DMS114 treated with DMSO at 0.1 percent for 48 hours (cell line): Measurements from ENCODE around the gene CASQ1.
A peak's percentile ranks its signal among the peaks of the same experiment; 100 is the strongest.

Experiments used
- DNase-seq: peaks from one replicate; lab custom pipeline; 2025; ENCODE audit not compliant: unreplicated experiment; lab: John Stamatoyannopoulos, UW

The CASQ1 gene

GRCh38 chr1:160189649-160190625 is at the start of gene CASQ1:
Gene CASQ1 (plus strand): TSS chr1:160190575. CDS start chr1:160190752, 177 bp downstream.
- no peak for DNase-seq

GRCh38 chr1:160143695-160144094 is 46.7 kb upstream of the CASQ1 start:
- no peak for DNase-seq

- no peak for DNase-seq
Measured at GRCh38 chr1:160144921-160145320, 45.5 kb upstream of the CASQ1 start.

- DNase-seq = no peak
Measured at GRCh38 chr1:160146107-160146506, 44.3 kb upstream of the CASQ1 start.

GRCh38 chr1:160148121-160148520 is 42.3 kb upstream of the CASQ1 start:
- no peak for DNase-seq

- DNase-seq = no peak
Measured at GRCh38 chr1:160149233-160149632, 41.1 kb upstream of the CASQ1 start.

GRCh38 chr1:160149716-160150115 is 40.7 kb upstream of the CASQ1 start:
- DNase-seq = no peak

GRCh38 chr1:160151303-160151702 is 39.1 kb upstream of the CASQ1 start, which contains the start of gene ATP1A4:
Gene ATP1A4 (plus strand): TSS chr1:160151603. CDS start chr1:160152041, 438 bp downstream.
- no peak for DNase-seq

GRCh38 chr1:160154790-160155189 is 35.6 kb upstream of the CASQ1 start:
- DNase-seq = no peak

- no peak for DNase-seq
Measured at GRCh38 chr1:160156361-160156760, 34.0 kb upstream of the CASQ1 start.

GRCh38 chr1:160157174-160157573 is 33.2 kb upstream of the CASQ1 start:
- DNase-seq = no peak

- DNase-seq = no peak
Measured at GRCh38 chr1:160158031-160158430, 32.3 kb upstream of the CASQ1 start.

- no peak for DNase-seq
Measured at GRCh38 chr1:160158534-160158933, 31.8 kb upstream of the CASQ1 start.

- DNase-seq = no peak
Measured at GRCh38 chr1:160159846-160160245, 30.5 kb upstream of the CASQ1 start.

- DNase-seq = peak; percentile 29
Measured at GRCh38 chr1:160161965-160162705, 28.2 kb upstream of the CASQ1 start.

- no peak for DNase-seq
Measured at GRCh38 chr1:160162931-160163330, 27.4 kb upstream of the CASQ1 start.

- DNase-seq = no peak
Measured at GRCh38 chr1:160163615-160164014, 26.8 kb upstream of the CASQ1 start.

- no peak for DNase-seq
Measured at GRCh38 chr1:160164121-160164520, 26.3 kb upstream of the CASQ1 start.

GRCh38 chr1:160166166-160166868 is 24.1 kb upstream of the CASQ1 start:
- DNase-seq = no peak

- DNase-seq = no peak
Measured at GRCh38 chr1:160167056-160167455, 23.3 kb upstream of the CASQ1 start.

GRCh38 chr1:160167580-160167979 is 22.8 kb upstream of the CASQ1 start:
- no peak for DNase-seq
